VCaP (cell line): ENCODE results near the gene DYRK2.

Experiments
- H3K27ac ChIP-seq: fragments of 450-650 bp; 2 replicates; pipeline ENCODE4 v1.5.1; 2017
- CTCF ChIP-seq: fragments of 450-650 bp; conservative IDR thresholded peaks from 2 replicates; pipeline ENCODE4 v1.5.1; 2017; ENCODE audit warnings: mild to moderate bottlenecking, moderate library complexity

The DYRK2 gene

GRCh38 chr12:67632005-67632404, 16.5 kb upstream of the DYRK2 start:
- H3K27ac ChIP-seq, result no peak overlapping the region
- TF ChIP-seq CTCF, result no peak

GRCh38 chr12:67633024-67633610, 15.4 kb upstream of the DYRK2 start:
- TF ChIP-seq CTCF, result no peak
- no peak overlapping the region for H3K27ac ChIP-seq

- no peak for TF ChIP-seq CTCF
These were observed 14.8 kb upstream of the DYRK2 start for GRCh38 chr12:67633708-67634107.

GRCh38 chr12:67634303-67634761, 14.2 kb upstream of the DYRK2 start:
- no peak overlapping the region for H3K27ac ChIP-seq
- no peak for TF ChIP-seq CTCF

More at GRCh38 chr12:67633708-67634107, 14.8 kb upstream of the DYRK2 start:
- H3K27ac ChIP-seq, result no peak overlapping the region

- H3K27ac ChIP-seq, result no peak overlapping the region
- TF ChIP-seq CTCF, result no peak
These were observed 10.8 kb upstream of the DYRK2 start for GRCh38 chr12:67637718-67638117.

GRCh38 chr12:67638694-67639093, 9.9 kb upstream of the DYRK2 start:
- no peak for TF ChIP-seq CTCF
- H3K27ac ChIP-seq, result no peak overlapping the region

GRCh38 chr12:67640863-67641262, 7.7 kb upstream of the DYRK2 start:
- TF ChIP-seq CTCF, result no peak
- no peak overlapping the region for H3K27ac ChIP-seq
